Nucleus accumbens (tissue), 56 donors: ENCODE data around the gene TMEM63A.

Source experiments
- DNase-seq, 56 donors: peaks; one replicate each; lab custom pipeline; 2025; lab: John Stamatoyannopoulos, UW

TMEM63A gene

GRCh38 chr1:225911191-225912130 lies 29.3 kb upstream of the TMEM63A start:
- peak in 38 of 56 donors; percentile 11 to 70 (median 32) for DNase-seq

GRCh38 chr1:225909477-225909876 lies 27.3 kb upstream of the TMEM63A start:
- no peak for DNase-seq

DNA sequence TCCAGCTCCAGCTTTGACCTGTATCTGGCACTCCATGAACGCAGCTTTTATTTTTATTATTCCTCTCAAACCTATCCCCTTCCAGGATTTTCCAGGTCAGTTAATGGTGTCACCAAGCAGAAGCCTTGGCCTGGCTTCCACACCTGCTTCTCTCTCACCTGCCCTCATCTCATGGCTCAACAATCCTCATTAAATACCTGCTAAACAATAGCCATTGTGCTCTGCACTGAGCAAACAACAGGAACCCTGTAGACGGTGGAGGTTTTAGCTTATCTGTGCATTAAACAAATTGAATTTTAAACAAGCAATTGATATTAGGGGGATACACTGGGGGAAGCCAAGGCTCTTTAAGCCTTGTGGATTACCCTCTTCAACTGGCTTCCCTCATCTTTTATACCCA lies 26.6 kb upstream of the TMEM63A start:
- no peak for DNase-seq

DNA sequence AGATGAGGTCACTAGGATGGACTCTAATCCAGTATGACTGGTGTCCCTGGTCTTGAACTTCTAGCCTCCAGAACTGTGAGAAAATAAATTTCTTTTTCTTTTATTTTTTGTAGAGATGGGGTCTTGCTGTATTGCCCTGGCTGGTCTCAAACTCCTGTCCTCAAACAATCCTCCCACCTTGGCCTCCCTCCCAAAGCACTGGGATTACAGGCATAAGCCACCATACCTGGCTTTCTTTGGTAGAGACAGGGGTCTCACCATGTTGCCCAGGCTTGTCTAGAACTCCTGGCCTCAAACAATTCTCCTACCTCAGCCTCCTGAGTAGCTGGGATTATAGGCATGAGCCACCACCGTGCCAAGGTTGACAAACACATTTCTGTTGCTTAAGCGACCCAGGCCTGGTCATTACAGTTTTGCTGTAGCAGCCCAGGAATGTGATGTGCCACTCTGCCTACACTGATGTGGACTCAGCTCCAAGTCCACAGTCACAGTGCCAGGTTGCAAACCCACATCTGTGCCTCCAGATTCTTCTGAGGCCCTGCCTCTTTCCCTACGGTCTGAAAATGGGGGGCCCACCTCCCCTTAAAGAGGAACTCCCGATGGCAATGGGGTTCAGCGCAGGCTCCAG lies 25.9 kb upstream of the TMEM63A start:
- no peak for DNase-seq

GRCh38 chr1:225907341-225907740 lies 25.2 kb upstream of the TMEM63A start:
- no peak for DNase-seq

GRCh38 chr1:225906467-225906866 lies 24.3 kb upstream of the TMEM63A start:
- DNase-seq, result no peak

DNA sequence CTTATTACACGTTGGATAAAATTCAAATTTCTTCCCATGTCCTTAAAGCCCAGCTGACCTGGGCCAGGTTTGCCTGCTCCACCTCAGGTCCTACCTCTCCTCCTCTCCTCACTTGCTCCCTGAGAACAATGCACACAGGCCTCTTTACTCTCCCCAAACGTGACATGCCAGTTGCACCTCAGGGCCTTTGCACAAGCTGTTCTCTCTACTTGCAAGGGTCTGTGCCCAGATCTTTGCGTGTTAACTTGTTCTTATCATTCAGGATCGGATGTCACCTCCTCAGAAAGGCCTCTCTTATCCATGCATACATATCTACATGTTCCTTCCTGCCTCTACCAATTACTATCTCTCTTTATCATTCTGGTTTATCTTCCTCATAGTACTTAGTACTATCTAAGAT lies 21.4 kb upstream of the TMEM63A start:
- no peak for DNase-seq

DNA sequence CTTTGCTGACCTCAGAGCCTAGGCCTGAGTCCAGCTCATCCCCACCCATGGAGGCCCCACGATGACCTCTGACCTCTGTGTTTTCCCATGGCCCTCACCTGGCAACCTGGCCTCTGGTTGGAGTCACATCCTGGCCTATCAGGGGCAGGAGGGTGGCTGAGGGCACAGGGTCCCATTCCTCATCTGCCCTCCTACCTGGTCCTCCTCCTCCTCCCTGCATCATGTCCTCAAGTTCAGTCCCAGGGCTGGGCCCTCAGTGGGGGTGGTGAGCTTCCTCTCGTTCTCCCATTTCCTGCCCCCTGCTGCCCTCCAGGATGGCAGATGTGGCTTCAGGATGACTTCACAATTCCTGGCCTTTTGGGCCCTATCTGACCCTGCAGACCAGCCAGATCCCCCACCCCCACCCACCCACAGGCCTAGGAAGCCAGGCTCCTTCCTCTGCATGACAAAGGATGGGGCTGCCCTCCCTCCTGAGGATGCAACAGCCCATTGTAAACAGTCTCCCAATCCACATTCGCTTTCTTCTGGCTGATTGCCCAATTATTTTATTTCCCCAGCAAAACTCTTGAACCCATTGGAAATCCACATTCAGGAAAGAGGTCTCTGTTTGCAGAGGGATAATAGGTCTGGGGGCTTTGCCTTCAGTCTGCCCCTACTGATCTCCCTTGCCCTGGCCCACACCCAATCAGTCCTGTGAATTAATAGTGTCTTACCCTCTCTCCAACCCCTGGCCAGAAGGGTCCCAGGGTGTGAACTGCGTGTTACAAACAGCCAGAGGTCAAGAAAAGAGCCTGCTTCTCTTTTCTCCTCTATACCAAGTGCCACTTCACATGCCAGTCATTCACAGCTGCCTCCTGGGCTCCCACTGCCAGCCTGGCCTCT lies 17.1 kb upstream of the TMEM63A start:
- DNase-seq, result no peak

DNA sequence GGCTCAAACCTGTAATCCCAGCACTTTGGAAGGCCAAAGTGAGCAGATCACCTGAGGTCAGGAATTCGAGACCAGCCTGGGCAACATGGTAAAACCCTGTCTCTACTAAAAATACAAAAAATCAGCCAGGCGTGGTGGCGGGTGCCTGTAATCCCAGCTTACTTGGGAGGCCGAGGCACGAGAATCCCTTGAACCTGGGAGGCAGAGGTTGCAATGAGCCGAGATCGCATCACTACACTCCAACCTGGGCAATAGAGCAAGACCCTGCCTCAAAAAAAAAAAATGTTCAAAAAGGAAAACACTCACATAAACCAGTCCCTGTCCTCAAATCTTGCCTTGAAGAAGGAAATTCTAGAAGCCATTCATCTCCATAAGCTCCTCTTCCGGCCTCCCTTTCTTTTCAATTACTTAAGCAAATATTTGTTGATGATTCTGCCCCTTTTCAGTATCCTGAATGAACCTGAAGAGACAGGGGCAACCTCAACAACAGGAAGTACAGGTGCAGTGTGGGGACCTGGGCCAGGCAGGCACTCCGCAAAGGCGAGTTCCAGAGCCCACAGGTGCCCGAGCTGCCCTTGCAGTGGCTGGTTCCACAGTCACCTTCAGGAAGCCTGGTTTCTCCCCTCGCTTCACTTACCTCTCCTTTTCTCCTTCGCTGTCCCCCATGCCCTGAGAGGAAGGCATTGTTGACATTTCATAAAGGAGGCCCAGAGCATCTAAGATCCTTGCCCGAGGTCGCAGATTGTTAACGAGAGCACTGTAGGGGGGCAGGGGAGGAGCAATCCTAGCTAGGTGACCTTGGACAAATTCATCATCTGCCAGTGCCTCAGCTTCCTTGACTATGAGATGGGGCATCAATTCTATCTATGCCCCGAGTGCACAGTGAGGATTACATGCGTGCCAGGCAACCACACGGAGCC lies 15.7 kb upstream of the TMEM63A start:
- no peak for DNase-seq

GRCh38 chr1:225896937-225897549 lies 14.9 kb upstream of the TMEM63A start:
- no peak for DNase-seq

- no peak for DNase-seq
Measured at GRCh38 chr1:225896494-225896893, 14.3 kb upstream of the TMEM63A start.

DNA sequence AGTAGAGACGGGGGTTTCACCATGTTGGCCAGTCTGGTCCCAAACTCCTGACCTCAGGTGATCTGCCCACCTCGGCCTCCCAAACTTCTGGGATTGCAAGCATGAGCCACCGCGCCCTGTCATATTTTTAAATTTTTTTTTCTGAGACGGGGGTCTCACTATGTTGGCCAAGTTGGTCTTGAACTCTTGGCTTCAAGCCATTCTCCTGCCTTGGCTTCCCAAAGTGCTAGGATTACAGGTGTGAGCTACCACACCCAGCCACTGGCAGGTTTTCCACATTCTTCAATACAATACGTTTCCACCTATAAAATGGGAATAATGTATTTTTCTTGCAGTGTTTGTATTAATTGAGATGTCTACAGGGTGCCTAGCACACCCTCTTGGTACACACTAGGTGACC lies 10.1 kb upstream of the TMEM63A start:
- DNase-seq, result no peak

- DNase-seq, result no peak
Measured at GRCh38 chr1:225891229-225891972, 9.2 kb upstream of the TMEM63A start.

DNA sequence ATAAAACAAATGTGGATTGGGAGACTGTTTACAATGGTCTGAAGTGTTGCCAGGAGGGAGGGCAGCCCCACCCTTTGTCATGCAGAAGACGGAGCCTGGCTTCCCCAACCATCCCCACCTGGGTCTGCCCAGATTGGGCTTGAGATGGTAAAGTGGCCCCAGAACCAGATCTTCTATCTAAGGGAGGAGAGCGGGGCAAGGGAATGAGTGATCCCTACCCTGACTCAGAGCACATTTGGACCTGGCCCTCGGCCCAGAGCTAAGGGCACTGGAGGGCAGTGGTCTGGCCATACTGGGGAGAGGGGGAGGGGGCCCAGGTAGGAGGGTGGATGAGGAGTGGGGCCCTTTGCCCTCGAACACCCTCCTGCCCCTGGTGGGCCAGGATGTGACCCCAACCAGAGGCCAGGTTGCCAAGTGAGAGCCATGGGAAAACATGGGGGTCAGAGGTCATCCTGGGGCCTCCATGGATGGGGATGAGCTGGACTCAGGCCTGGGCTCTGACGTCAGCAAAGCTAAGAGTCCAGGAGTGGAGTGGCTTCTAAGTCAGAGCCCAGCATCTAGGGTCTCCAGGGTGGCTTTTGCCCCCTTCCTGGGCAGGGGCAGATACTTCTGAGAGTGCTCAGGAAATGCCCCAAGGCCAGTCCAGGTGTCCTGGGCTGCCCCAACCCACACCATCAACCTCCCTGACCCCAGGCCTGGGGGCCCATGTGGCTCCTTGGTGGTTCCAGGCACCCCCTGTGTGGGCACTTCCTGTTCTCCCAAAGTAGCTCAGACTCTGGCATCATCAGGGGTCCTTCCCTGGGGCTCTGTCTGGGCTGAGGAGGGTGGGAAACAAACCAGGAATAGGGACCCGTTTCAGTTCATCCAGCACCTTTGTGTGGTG lies 8.4 kb upstream of the TMEM63A start:
- DNase-seq, result no peak

- DNase-seq, result no peak
Measured at GRCh38 chr1:225889743-225890142, 7.6 kb upstream of the TMEM63A start.

DNA sequence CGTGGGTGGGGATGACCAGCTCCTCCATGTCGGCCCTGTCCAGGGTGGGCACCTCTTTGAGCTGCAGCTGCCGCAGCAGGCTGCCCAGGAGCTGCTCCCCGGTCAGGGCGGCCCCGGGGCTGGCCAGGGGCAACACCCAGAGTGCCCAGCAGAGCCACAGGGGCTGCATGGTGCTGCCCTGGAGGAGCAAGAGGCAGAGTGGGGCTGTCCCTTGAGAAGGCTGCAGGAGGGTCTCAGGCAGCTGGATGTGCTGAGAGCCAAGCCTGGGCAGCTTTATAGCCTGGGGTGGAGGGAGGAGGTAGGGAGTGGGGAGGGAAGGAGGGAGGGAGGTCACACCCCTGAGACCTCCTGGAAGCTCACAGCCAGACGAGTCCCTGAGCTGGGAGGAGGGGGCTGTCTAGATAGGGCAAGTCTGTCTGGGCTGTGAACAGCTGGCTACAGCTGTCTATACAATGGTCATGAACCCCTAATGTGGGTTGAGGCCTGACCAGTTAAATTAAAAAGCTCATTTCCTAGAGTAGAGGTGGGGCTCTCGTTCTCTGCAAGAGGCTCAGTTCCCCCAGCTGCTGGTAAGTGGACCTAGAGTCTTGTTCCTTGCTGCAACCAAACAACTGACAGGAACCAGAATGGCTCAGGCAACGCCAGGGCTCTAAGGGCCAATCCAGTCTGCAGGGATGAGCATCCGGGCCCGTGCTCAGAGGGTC lies 6.9 kb upstream of the TMEM63A start, which contains the start of gene LEFTY1:
Gene LEFTY1 (minus strand): TSS at position 249 of the 704 bp plus-strand sequence. CDS start 80 bp downstream, at position 169.
- no peak for DNase-seq
